T1000 (cell line): ENCODE measurements around the gene TWIST1.

Experiments
- DNase-seq: peaks from one replicate; lab custom pipeline; 2025; ENCODE audit warnings: mixed read lengths; lab: John Stamatoyannopoulos, UW

Gene TWIST1

DNA sequence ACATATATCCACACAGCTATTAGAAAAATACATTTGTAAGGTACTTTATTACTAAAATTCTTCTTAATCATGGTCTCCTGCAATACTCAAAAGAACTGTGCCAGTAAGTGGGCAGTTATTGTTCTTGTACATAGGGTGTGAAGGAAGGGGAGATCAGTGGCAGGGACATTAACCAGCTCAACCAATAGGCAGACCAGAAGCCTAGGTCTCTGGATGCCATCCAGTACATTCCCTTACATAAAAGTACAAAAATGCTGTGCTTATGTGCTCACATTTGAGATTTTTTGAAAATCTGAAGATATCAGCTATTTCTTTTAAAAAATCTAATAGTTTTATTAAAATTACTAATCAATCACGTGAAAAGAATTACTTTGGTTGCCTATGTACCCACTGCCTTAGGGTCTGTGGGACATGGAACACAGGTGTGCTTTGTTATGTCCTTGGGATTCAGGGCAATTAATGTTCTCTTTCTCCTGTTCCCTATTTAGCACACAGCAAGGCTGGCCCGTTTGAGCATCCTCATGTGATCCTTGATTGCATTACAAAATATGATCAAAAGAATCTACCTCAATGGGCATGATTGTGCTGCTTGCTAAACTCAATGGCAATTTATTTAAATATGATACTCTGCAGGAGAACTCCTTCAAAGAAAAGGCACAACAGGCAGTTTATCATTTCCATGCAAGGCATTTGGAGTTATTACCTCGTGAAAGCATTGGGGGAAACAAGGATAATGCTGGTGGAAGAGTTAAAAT is 22.7 kb downstream of the TWIST1 start:
- DNase-seq: no peak

DNA sequence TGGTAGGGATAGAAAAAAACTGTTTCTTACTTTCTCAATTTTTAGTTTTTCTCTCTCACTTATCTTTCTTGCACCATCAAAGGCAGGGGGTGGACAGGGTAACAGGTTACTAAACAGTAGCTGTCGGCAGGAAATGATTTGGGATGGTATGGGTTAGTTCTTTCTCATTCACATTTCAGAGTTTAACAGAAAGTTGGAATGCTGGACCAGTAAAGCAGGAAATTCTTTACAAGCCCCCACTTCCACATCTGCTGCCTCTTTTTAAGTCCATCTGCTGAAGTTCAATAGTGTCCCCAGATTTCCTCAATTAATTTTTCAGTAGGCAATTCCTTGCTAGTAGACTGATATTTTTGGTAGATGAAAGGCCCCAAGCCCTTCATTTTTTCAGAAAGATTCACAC is 23.3 kb downstream of the TWIST1 start:
- DNase-seq: no peak

DNA sequence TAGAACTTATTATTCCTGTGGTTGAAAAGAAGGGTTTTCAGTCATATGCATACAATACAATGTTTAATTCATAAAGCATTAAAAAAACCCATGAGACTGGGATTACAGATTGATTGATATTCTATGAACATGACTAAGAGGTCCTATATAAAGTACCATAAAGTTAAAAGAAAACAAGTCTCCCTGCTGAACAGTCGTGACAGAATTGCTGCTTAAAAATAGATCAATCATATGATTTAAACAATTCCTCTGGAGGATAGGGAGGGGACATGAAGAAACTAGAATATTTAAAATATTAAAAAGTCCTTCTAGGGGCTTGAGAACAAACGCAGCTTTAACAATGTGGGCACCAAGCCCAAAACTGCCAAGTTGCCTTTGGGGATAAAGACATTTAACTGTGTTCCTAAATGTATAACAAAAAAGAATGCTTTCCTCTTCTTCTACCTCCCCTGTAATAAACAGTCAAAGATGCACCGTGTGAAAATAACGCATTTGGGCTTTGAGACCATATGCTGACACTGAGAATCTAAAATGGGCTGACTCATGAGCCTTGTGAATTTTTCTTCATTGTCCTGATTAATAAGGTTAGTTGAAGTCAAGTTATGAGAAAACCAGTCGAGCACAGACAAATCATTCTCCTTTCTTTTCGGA is 25.8 kb downstream of the TWIST1 start:
- no peak for DNase-seq

DNA sequence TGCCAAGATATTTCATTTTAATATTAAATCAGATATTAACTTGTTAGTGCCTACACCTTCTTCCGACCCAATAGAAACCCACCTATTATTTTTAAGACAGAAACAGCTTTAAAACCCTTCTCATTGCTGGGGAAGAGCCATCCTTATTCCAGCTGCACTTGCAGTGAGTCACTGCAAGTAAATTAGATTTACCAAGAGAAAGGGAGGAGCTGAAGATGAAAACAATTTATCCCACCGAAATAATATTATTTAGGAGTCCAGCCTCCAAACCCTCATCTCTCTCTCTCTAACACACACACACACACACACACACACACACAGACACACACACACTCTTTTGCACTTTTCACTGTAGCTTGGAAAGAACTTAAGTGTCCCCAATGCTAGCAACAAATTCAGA is 26.9 kb downstream of the TWIST1 start:
- DNase-seq: no peak

DNA sequence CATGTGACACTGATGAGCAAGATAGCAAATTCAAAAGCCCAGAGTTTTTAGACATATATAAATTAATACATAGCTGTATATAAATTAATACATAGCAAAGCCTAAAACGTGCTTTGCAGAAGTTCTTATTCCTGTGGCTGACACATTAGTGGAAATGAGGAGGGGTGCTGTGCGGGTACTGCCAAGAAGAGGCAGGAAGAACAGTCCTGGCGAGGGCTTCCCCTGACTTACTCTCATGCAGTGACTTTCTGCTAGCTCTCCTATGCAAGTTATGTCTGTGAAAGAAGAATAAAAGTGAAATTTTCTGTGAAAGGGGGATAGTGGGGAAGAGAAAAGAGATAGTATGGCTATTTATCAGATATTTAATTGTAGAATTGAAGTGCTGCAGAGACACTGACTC is 27.6 kb downstream of the TWIST1 start:
- no peak for DNase-seq

DNA sequence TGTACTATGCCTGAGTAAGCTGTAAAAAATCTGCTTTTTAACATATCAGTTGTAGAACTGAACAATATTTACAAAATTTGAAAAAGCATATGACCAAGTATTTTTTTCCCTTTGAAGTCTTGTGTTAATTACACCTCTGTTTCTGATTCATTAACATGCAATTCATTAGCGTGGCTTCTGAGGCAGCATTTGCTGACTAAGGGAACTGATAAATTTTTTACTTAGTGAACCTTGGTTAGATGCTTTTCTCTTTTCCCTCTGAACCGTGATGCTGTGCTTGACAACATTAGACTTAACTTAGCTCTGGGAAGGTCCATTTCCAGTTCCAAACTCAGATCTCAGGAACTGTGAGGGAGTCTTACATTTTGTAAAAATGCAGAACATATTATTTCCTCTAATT is 28.1 kb downstream of the TWIST1 start:
- no peak for DNase-seq

DNA sequence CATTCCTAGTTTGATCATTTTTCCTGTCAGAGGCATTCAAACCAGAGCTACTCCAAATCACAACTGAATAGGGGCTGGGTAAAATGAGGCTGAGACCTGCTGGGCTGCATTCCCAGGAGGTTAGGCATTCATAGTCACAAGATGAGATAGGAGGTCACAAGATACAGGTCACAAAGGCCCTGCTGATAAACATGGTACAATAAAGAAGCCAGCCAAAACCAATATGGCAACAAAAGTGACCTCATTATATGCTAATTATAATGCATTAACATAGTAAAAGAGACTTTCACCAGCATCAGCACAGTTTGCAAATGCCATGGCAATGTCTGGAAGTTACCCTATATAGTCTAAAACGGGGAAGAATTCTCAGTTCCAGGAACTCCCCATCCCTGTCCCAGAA is 37.3 kb downstream of the TWIST1 start:
- DNase-seq: no peak

DNA sequence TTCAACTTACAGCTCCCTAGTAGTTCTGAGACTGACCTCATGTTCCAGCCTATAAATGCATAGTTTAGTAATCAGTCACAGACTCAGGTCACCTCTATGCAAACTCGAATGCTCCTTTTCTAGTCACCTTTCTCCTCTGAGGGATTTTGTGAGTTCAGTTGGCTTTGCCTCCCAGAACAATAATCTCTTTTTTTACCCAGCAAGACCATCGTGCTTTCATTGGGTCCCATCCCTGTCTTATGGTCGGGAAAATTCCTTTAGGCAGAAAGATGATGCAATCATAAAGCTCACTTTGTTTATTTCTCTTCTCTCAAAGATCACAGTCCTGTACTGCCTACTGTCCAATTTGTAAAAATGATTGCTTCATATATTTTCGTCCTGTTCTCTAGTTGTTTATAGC is 38.4 kb downstream of the TWIST1 start:
- no peak for DNase-seq

DNA sequence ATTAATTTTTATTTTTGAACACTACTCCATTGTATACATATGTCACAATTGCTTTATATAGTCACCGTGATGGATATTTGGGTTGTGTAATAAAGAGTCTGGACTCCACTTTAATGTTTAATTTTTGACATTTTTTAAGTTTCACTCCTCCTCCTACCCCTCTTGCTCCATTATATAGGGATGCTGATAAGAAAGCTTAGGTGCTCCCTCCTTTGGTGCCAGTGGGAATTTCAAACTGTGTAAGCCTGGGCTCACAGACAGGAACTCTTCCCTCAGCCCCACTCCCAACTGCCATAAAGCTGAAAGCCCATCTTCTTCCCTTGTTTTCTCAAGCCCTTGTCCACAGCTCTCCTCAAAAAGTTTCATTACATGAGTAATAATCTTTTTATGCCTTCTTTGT is 47.6 kb downstream of the TWIST1 start:
- no peak for DNase-seq

DNA sequence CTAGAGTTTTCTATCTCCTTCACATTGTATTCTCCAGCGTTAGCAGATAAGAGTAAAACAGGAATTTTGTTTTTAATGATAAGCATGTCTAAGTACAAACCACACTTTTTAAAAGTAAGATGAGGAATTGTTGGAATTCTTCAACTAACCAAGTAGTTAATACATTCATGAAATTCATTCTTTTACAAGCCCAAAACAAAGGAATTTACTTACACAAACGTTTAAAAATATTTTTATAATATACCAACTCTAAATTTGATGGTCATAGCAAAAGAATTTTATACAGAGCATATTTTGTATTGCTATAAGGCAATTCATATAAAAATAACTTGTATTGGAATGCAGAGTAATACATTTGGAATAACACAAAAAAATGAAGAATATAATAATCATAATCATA is 51.3 kb downstream of the TWIST1 start:
- no peak for DNase-seq
